Neural cell (in vitro differentiated cells): Measurements from ENCODE around the gene DCTD.

Source experiments
- EP300 ChIP-seq: fragments of 450-650 bp; conservative IDR thresholded peaks from 2 replicates; pipeline ENCODE4 v1.6.1; 2014; ENCODE audit warnings: antibody characterized with exemption, mild to moderate bottlenecking, moderate library complexity; ENCODE audit not compliant: poor library complexity, severe bottlenecking
- EZH2 ChIP-seq: fragments of 200-600, 300-800 bp; shearing (Covaris generic), sonication (generic); IDR thresholded peaks from 2 replicates; pipeline ENCODE4 v1.6.1; 2014; ENCODE audit warnings: antibody characterized with exemption, low read length, borderline replicate concordance, mild to moderate bottlenecking; ENCODE audit not compliant: insufficient read depth, poor library complexity, severe bottlenecking
- POLR2AphosphoS5 ChIP-seq: IDR thresholded peaks from 2 replicates; pipeline ENCODE4 v1.6.1; 2012

GRCh38 chr4:182879913-182880312, 37.3 kb downstream of the DCTD start:
- no peak for TF ChIP-seq EP300
- TF ChIP-seq POLR2AphosphoS5: no peak
- TF ChIP-seq EZH2: no peak
